Fibroblast of peridontal ligament (primary cell): ENCODE measurements around the gene CREB5.
"Not testable (repeated sequence)": the region's sequence is repeated elsewhere in the genome, so short reads cannot be mapped to it uniquely, and the experiment has no call there.

Source experiments
- DNase-seq: peaks from one replicate; pipeline ENCODE4 v3.0.0-alpha.2; 2010; ENCODE audit errors: extremely low read depth

The CREB5 gene

GRCh38 chr7:28411876-28412662 lies at the start of gene CREB5:
TSS of gene CREB5 (plus strand) at chr7:28412518. CDS start at chr7:28412915, 397 bp downstream.
- no peak for DNase-seq

- DNase-seq: no peak
These were observed 49.5 kb upstream of the CREB5 start for GRCh38 chr7:28362812-28363211.

GRCh38 chr7:28364082-28364481 lies 48.2 kb upstream of the CREB5 start:
- no peak for DNase-seq

- DNase-seq: no peak
These were observed 42.8 kb upstream of the CREB5 start for GRCh38 chr7:28369523-28369922.

- no peak for DNase-seq
These were observed 40.5 kb upstream of the CREB5 start for GRCh38 chr7:28371846-28372245.

GRCh38 chr7:28373990-28374389 lies 38.3 kb upstream of the CREB5 start:
- DNase-seq: no peak

- no peak for DNase-seq
These were observed 36.6 kb upstream of the CREB5 start for GRCh38 chr7:28375729-28376128.

GRCh38 chr7:28376634-28377033 lies 35.7 kb upstream of the CREB5 start:
- no peak for DNase-seq

- DNase-seq: no peak
These were observed 33.7 kb upstream of the CREB5 start for GRCh38 chr7:28378574-28379149.

- no peak for DNase-seq
These were observed 30.9 kb upstream of the CREB5 start for GRCh38 chr7:28381466-28381865.

GRCh38 chr7:28382144-28382543 lies 30.2 kb upstream of the CREB5 start:
- DNase-seq: no peak

- no peak for DNase-seq
These were observed 28.3 kb upstream of the CREB5 start for GRCh38 chr7:28383975-28384374.

GRCh38 chr7:28389504-28390395 lies 22.6 kb upstream of the CREB5 start:
- peak; percentile 72 for DNase-seq

GRCh38 chr7:28390426-28390825 lies 21.9 kb upstream of the CREB5 start:
- no peak for DNase-seq

GRCh38 chr7:28392289-28392688 lies 20.0 kb upstream of the CREB5 start:
- no peak for DNase-seq

GRCh38 chr7:28395404-28395803 lies 16.9 kb upstream of the CREB5 start:
- no peak for DNase-seq

GRCh38 chr7:28395831-28396230 lies 16.5 kb upstream of the CREB5 start:
- no peak for DNase-seq

GRCh38 chr7:28397141-28397540 lies 15.2 kb upstream of the CREB5 start:
- no peak for DNase-seq

- DNase-seq: no peak
These were observed 11.4 kb upstream of the CREB5 start for GRCh38 chr7:28400838-28401360.

GRCh38 chr7:28401567-28401966 lies 10.8 kb upstream of the CREB5 start:
- DNase-seq: not testable (repeated sequence)

GRCh38 chr7:28405662-28406061 lies 6.7 kb upstream of the CREB5 start:
- DNase-seq: peak; percentile 46

GRCh38 chr7:28406192-28406591 lies 6.1 kb upstream of the CREB5 start:
- DNase-seq: no peak
